Spinal cord (tissue), 10 donors: ENCODE measurements around the gene POLR2B. TPM values are rescaled to one million over a fixed set of nuclear protein-coding genes. Genes with fewer than 3 reads are reported as not detected.
"Not testable (repeated sequence)": the region's sequence is repeated elsewhere in the genome, so short reads cannot be mapped to it uniquely, and the experiment has no call there.

ENCODE experiments used
- DNase-seq, 6 donors: peaks; one replicate each; pipeline versions ENCODE4 v3.0.0 to v3.0.0-alpha.2; 2013 to 2015; ENCODE audit warnings: low spot score in 6 of 6, low read depth in 4 of 6
- H3K27ac ChIP-seq: one replicate; pipeline ENCODE4 v1.5.1; 2013; ENCODE audit warnings: low read depth, low read length, control low read depth
- H3K27me3 ChIP-seq: one replicate; pipeline ENCODE4 v1.6.1; 2013; ENCODE audit warnings: low read length; ENCODE audit not compliant: control insufficient read depth, insufficient read depth
- H3K36me3 ChIP-seq: one replicate; pipeline ENCODE4 v1.6.1; 2013; ENCODE audit warnings: low read length; ENCODE audit not compliant: control insufficient read depth, insufficient read depth
- H3K4me1 ChIP-seq: one replicate; pipeline ENCODE4 v1.6.1; 2013; ENCODE audit warnings: low read length; ENCODE audit not compliant: control insufficient read depth, insufficient read depth
- H3K4me3 ChIP-seq: one replicate; pipeline ENCODE4 v1.5.1; 2013; ENCODE audit warnings: low read depth, low read length, control low read depth
- H3K9me3 ChIP-seq: one replicate; pipeline ENCODE4 v1.6.1; 2013; ENCODE audit warnings: low read length; ENCODE audit not compliant: control insufficient read depth, insufficient read depth
- WGBS: methylation state at CpG from one replicate; pipeline ENCODE4 v1.1.5; 2013; ENCODE audit warnings: missing lambda C conversion rate; ENCODE audit not compliant: insufficient coverage; 5-methylcytosine and 5-hydroxymethylcytosine counted together
- polyA plus RNA-seq, 2 donors: library from polyadenylated mRNA; unstranded; fragments of 120-200 nt; gene quantifications; one replicate each; pipeline ENCODE4 v1.2.1, GENCODE V29; 2013; ENCODE audit not compliant: insufficient read length in 2 of 2
- total RNA-seq, 2 donors: library from RNA; depleted of rRNA in 1 of 2; stranded (reverse); fragments of 120-200 nt in 1 of 2; fragments of >200 nt in 1 of 2; gene quantifications; one replicate each; pipeline versions ENCODE4 v1.2.3 to v1.2.4, GENCODE V29; 2013 to 2014
- donor health status: healthy.

Gene POLR2B
- total and polyA plus RNA-seq, 4 donors = 88.5 to 126 (median 99.6) TPM

DNA sequence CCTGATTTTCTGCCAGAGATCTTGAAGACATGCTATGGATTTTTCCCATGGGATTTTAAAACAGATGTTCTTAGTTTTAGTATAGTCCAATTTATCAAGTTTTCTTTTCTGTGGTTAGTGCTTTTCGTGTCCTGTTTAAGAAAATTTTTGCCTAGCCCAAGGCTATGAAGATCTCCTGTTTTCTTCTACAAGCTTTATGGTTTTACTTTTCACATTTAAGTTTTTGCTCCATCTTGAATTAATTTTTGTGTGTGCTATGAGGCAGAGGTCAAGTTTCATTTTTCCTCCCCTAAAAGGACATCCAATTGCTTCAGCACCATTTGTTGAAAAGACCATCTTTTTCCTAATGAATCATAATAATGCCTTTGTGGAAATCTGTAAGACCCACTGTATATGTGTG is 65.6 kb downstream of the POLR2B start:
- DNase-seq = no peak
- peak overlapping the region; percentile 25 for H3K27ac ChIP-seq
- no peaks in the 10 kb centered on the region for H3K9me3 ChIP-seq
- H3K27me3 ChIP-seq = peaks cover under 1% of the 10 kb centered on the region
- peaks cover 15% of the 10 kb centered on the region for H3K4me1 ChIP-seq
- no peaks in the 10 kb centered on the region for H3K36me3 ChIP-seq
- no CpG with 5 or more reads among the region's 1 CpG for WGBS
- no peak overlapping the region for H3K4me3 ChIP-seq

DNA sequence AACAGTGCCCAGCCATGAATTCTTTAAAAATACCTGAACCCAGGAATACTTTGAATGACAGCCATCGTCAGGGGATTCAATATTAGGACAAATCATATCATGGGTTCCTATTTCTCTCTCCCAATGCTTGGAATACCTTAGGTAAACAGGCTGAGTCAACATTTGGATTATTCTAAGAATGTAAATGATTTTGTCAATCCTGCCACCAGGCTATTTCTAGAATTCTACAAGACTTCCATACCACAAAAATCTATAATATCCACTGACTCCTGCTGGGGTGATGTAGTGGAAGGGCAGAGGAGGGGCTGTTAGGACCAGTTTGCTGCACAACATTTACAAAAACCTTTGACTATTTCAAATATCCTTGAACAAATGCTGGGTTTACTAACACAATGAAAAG is 66.3 kb downstream of the POLR2B start:
- H3K9me3 ChIP-seq = no peaks in the 10 kb centered on the region
- H3K27ac ChIP-seq = peak overlapping the region; percentile 11
- no CpG with 5 or more reads among the region's 1 CpG for WGBS
- no peaks in the 10 kb centered on the region for H3K27me3 ChIP-seq
- no peak overlapping the region for H3K4me3 ChIP-seq
- H3K36me3 ChIP-seq = no peaks in the 10 kb centered on the region
- DNase-seq = no peak
- peaks cover 15% of the 10 kb centered on the region for H3K4me1 ChIP-seq

DNA sequence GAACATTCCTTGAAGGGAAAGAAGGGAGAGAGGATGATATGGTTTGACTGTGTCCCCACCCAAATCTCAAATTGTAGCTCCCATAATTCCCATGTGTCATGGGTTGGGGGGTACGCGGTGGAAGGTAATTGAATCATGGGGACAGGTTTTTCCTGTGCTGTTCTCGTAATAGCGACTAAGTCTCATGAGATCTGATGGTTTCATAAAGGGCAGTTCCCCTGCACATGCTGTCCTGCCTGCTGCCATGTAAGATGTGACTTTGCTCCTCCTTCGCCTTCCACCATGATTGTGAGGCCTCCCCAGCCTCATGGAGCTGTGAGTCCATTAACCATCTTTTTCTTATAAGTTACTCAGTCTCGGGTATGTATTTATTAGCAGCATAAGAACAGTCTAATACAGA is 68.3 kb downstream of the POLR2B start:
- not testable (repeated sequence) for H3K27ac ChIP-seq

DNA sequence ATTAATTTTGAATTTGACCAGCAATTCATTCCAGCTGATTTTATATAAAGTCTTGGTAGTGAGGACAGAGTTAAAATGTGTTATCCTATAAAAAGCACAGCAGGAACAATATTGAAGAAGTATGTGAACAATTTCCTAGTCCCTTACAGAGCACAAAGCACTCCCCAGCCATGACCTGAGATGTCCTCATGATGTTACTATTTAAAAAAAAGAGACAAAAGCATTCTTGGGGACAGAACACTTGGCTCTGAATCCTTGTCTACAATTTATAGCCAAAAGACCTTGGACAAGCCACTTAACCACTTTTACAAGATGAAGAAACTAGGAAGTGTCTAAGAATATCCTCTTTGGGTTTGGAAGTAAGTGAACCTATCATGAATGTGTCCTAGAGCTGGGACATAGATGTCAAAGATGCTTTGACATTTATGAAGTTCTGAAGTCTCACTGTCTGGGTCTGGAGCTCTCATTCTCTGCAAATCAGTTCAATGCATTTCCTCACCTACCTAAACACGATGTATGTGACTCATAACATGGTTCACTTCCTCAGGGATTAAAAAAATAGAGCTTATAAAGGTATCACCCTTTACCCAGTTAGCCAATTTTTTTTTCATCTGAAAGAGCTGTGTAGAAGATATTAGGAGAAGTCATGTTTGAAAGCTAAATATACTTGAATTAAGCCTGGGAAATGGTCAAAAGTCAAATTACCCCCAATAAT is 70.1 kb downstream of the POLR2B start:
- H3K4me1 ChIP-seq = no peaks in the 10 kb centered on the region
- no peak overlapping the region for H3K4me3 ChIP-seq
- DNase-seq = no peak
- WGBS = no CpG with 5 or more reads among the region's 1 CpG
- H3K9me3 ChIP-seq = no peaks in the 10 kb centered on the region
- H3K27ac ChIP-seq = no peak overlapping the region
- no peaks in the 10 kb centered on the region for H3K36me3 ChIP-seq
- no peaks in the 10 kb centered on the region for H3K27me3 ChIP-seq

More for the DNA sequence above, 68.3 kb downstream of the POLR2B start:
- H3K27me3 ChIP-seq, H3K9me3 ChIP-seq, H3K4me3 ChIP-seq, H3K4me1 ChIP-seq, H3K36me3 ChIP-seq, DNase-seq: not testable (repeated sequence)
- WGBS = no CpG with 5 or more reads among the region's 6 CpGs

DNA sequence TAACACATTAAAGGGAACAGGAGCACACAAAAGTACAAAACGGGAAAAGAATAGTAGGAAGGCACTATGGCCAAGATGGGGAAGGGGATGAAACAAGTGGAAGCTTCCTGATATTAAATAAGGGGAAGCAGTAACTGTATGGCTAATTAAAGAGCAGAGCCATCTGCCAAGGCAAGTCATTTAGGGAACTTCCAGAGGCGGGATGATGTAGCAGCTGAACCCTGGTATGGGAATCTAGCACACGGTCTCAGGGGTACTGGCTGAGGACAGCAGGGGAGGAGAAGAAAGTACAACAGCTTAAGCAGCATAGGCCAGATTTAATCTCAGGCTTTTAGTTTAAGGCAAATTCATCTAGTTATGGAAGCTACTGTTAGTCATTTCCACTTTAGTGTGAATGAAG is 72.4 kb downstream of the POLR2B start:
- no peak overlapping the region for H3K4me3 ChIP-seq

DNA sequence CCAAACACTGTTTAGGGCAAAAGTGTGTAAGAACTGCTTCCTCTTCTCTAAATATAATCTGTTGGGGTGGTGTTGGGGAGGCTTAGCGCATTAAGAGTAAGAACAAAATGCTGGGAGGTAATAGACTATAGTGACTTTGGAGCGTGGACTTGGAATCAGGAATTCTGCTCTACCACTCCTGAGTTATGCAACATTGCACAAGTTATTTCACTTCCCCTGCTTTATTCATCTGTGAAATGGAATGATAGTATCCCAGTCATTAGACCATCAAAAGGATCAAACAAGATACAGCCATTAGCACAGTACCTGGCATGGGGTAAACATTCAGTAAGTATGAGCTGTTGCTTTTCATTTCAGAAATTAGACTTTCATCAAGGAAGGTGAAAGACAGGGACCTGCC is 72.8 kb downstream of the POLR2B start:
- no peaks in the 10 kb centered on the region for H3K4me1 ChIP-seq
- no CpG with 5 or more reads among the region's 2 CpGs for WGBS
- no peaks in the 10 kb centered on the region for H3K9me3 ChIP-seq
- no peaks in the 10 kb centered on the region for H3K27me3 ChIP-seq
- no peaks in the 10 kb centered on the region for H3K36me3 ChIP-seq
- no peak overlapping the region for H3K4me3 ChIP-seq
- H3K27ac ChIP-seq = no peak overlapping the region
- DNase-seq = no peak

More for the DNA sequence above, 72.4 kb downstream of the POLR2B start:
- Histone ChIP-seq H3K36me3 (no peaks in the 10 kb centered on the region), H3K9me3 (no peaks in the 10 kb centered on the region), H3K27me3 (no peaks in the 10 kb centered on the region), H3K4me1 (no peaks in the 10 kb centered on the region), H3K27ac (no peak overlapping the region)
- WGBS = 94% methylated on average over 2 of the region's 3 CpGs
- no peak for DNase-seq

DNA sequence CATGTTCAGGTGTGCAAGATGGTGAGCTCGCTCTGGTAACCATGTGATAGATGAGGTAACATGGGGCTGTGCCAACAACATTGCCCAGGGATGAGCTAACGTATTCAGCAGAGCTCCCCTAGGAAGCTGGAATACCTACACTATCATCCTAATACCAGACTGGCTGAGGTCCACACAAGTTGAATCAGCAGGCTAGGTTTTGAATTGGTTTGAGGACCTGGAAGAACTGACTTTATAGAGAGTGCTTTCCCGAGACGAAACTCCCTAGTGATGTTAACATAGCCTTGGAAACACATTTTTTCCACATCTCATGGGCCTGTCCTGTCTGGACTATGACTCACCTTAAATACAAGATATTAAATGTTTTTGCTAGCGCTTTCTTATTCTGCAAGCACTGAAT is 74.8 kb downstream of the POLR2B start:
- H3K4me1 ChIP-seq = no peaks in the 10 kb centered on the region
- H3K4me3 ChIP-seq = no peak overlapping the region
- no CpG with 5 or more reads among the region's 5 CpGs for WGBS
- DNase-seq = no peak
- no peaks in the 10 kb centered on the region for H3K27me3 ChIP-seq
- no peaks in the 10 kb centered on the region for H3K36me3 ChIP-seq
- H3K27ac ChIP-seq = no peak overlapping the region
- H3K9me3 ChIP-seq = peaks cover 2% of the 10 kb centered on the region

DNA sequence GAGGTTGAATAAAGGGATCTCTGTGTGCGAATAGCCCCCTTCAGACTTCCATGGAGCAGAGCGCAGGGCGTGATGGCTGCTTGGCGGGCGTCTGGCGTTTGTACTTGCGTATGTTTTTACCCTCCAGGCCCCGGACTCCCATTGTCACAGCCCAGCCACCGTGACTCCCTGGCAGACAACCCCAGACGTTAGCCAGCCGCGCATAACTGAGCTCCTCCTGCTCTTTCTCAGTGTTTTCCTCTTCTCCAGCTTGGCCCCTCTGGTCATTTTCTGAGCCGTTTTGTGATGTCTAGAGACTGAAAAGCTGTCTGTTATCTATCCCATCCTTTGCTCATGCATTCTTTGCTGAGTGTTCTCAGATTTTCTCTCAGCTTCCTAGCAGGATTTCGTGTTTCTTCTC is 77.2 kb downstream of the POLR2B start:
- Histone ChIP-seq H3K27ac (no peak overlapping the region), H3K27me3 (no peaks in the 10 kb centered on the region), H3K4me1 (no peaks in the 10 kb centered on the region), H3K36me3 (no peaks in the 10 kb centered on the region), H3K9me3 (peaks cover 2% of the 10 kb centered on the region), H3K4me3 (no peak overlapping the region)
- peak in 2 of 6 donors; percentile 50 to 62 for DNase-seq
- 39% methylated on average over 13 of the region's 14 CpGs for WGBS

DNA sequence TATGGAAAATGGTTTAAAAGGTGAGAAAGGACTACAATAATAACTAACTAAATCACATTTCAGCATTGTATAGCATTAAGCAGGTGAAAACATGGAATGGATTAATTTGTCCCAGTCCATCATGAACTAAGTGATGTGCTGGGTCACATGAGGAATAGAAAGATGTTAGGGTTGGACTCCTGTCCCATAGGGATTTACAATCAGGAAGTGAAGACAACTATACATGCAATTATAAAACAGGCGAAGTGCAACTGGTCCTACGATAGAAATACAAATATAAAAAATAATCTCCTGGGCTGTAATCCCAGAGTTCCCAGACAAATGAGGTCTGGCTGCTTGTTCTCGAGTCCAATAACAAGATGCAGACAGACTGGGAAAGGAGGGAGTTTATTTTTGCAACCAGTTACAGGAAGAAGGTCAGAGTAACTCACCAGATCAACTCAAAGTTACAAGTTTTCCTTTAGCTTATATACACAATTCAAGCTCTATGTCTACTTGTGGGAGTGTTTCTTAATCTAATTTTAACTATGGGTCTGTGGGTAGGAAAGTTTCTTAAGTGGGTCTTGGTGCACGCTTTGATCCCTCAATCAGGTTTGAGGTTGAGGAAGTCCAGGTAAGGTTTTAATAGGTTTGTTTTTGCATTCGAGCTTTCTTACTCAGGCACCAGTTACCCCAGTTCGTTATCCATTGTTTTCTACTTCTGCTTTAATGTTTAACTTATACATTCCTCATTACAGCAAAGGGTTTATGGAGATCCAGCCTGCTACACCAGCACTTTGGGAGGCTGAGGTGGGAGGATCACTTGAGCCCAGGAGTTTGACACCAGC is 81.4 kb downstream of the POLR2B start:
- H3K4me1 ChIP-seq = peaks cover 3% of the 10 kb centered on the region
- WGBS = 100% methylated on average over 1 of the region's 6 CpGs
- no peaks in the 10 kb centered on the region for H3K36me3 ChIP-seq
- peaks cover 2% of the 10 kb centered on the region for H3K9me3 ChIP-seq
- H3K4me3 ChIP-seq = no peak overlapping the region
- DNase-seq = no peak
- no peak overlapping the region for H3K27ac ChIP-seq
- no peaks in the 10 kb centered on the region for H3K27me3 ChIP-seq

DNA sequence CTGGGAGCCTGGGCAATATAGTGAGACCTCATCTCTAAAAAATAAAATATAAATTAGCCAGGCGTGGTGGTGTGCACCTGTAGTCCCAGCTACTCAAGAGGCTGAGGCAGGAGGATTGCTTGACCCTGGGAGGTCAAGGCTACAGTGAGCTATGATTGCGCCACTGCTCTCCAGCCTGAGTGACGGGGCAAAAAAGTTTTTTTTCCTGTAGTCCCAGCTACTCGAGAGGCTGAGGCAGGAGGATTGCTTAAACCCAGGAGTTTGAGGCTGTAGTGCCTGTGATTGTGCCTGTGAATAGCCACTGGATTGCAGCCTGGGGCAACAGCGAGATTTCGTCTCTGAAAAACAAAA is 82.0 kb downstream of the POLR2B start:
- DNase-seq, H3K4me1 ChIP-seq, H3K27ac ChIP-seq, H3K9me3 ChIP-seq, H3K4me3 ChIP-seq, H3K27me3 ChIP-seq, H3K36me3 ChIP-seq: not testable (repeated sequence)
- WGBS = 95% methylated on average over 5 of the region's 6 CpGs
